ENCODE results near the gene CENPL. TPM values are rescaled to one million over a fixed set of nuclear protein-coding genes. Genes with fewer than 3 reads are reported as not detected.
"Not testable (repeated sequence)": the region's sequence is repeated elsewhere in the genome, so short reads cannot be mapped to it uniquely, and the experiment has no call there.

The CENPL gene
- total and polyA plus RNA-seq, 9 donors: 7.5 to 12.5 (median 10.3) TPM

- H3K27ac ChIP-seq (ENCODE audit: low read length); H3K36me3 ChIP-seq (ENCODE audit: control insufficient read depth, insufficient read depth, low read length); DNase-seq; H3K4me1 ChIP-seq (ENCODE audit: control insufficient read depth, insufficient read depth, low read length); H3K9me3 ChIP-seq (replicated peaks; ENCODE audit: control insufficient read depth, low read depth, low read length); H3K27me3 ChIP-seq (ENCODE audit: control insufficient read depth, insufficient read depth, low read length); H3K4me3 ChIP-seq (ENCODE audit: low read length): not testable (repeated sequence)
- 100% methylated on average over 2 of the region's 6 CpGs for WGBS (ENCODE audit: insufficient coverage)
These were observed 60.4 kb downstream of the CENPL start for GRCh38 chr1:173764331-173764730.

GRCh38 chr1:173758980-173759379 is 65.7 kb downstream of the CENPL start:
- Histone ChIP-seq H3K9me3 (replicated peaks; ENCODE audit: control insufficient read depth, low read depth, low read length) (peaks cover 8% of the 10 kb centered on the region), H3K36me3 (ENCODE audit: control insufficient read depth, insufficient read depth, low read length) (peaks cover 37% of the 10 kb centered on the region), H3K27me3 (ENCODE audit: control insufficient read depth, insufficient read depth, low read length) (no peaks in the 10 kb centered on the region), H3K4me3 (ENCODE audit: low read length) (no peak overlapping the region), H3K4me1 (ENCODE audit: control insufficient read depth, insufficient read depth, low read length) (no peaks in the 10 kb centered on the region), H3K27ac (ENCODE audit: low read length) (no peak overlapping the region)
- no peak for DNase-seq
- WGBS (ENCODE audit: insufficient coverage): no CpG with 5 or more reads among the region's 5 CpGs

GRCh38 chr1:173758110-173758509 is 66.6 kb downstream of the CENPL start:
- peaks cover 40% of the 10 kb centered on the region for H3K36me3 ChIP-seq (ENCODE audit: control insufficient read depth, insufficient read depth, low read length)
- H3K9me3 ChIP-seq (replicated peaks; ENCODE audit: control insufficient read depth, low read depth, low read length): peaks cover 8% of the 10 kb centered on the region
- no peak overlapping the region for H3K27ac ChIP-seq (ENCODE audit: low read length)
- WGBS (ENCODE audit: insufficient coverage): 95% methylated on average over 3 of the region's 7 CpGs
- DNase-seq: no peak
- no peak overlapping the region for H3K4me3 ChIP-seq (ENCODE audit: low read length)
- H3K4me1 ChIP-seq (ENCODE audit: control insufficient read depth, insufficient read depth, low read length): no peaks in the 10 kb centered on the region
- H3K27me3 ChIP-seq (ENCODE audit: control insufficient read depth, insufficient read depth, low read length): no peaks in the 10 kb centered on the region

- no peak for DNase-seq
- H3K27ac ChIP-seq (ENCODE audit: low read length): no peak overlapping the region
- no peaks in the 10 kb centered on the region for H3K27me3 ChIP-seq (ENCODE audit: control insufficient read depth, insufficient read depth, low read length)
- no CpG with 5 or more reads among the region's 4 CpGs for WGBS (ENCODE audit: insufficient coverage)
- peaks cover 8% of the 10 kb centered on the region for H3K9me3 ChIP-seq (replicated peaks; ENCODE audit: control insufficient read depth, low read depth, low read length)
- peaks cover 44% of the 10 kb centered on the region for H3K36me3 ChIP-seq (ENCODE audit: control insufficient read depth, insufficient read depth, low read length)
- no peak overlapping the region for H3K4me3 ChIP-seq (ENCODE audit: low read length)
- H3K4me1 ChIP-seq (ENCODE audit: control insufficient read depth, insufficient read depth, low read length): no peaks in the 10 kb centered on the region
These were observed 67.0 kb downstream of the CENPL start for GRCh38 chr1:173757666-173758065.

GRCh38 chr1:173753830-173754229 is 70.9 kb downstream of the CENPL start:
- no peak for DNase-seq
- H3K27ac ChIP-seq (ENCODE audit: low read length): no peak overlapping the region
- H3K9me3 ChIP-seq (replicated peaks; ENCODE audit: control insufficient read depth, low read depth, low read length): no peaks in the 10 kb centered on the region
- H3K27me3 ChIP-seq (ENCODE audit: control insufficient read depth, insufficient read depth, low read length): no peaks in the 10 kb centered on the region
- H3K36me3 ChIP-seq (ENCODE audit: control insufficient read depth, insufficient read depth, low read length): peaks cover 42% of the 10 kb centered on the region
- no peaks in the 10 kb centered on the region for H3K4me1 ChIP-seq (ENCODE audit: control insufficient read depth, insufficient read depth, low read length)
- no peak overlapping the region for H3K4me3 ChIP-seq (ENCODE audit: low read length)

Other genes with a start within 250 kb of the CENPL start
- not detected for gene SLC9C2, start 221.8 kb downstream of the CENPL start, total RNA-seq
- gene SLC9C2, start 221.8 kb downstream of the CENPL start, polyA plus RNA-seq (ENCODE audit: insufficient read depth in 1 of 8, insufficient read length in 8 of 8, low replicate concordance in 1 of 8): under 1 TPM in 2 of 8 donors, not detected in 6; 0.36 to 0.44 TPM
- gene TEX50, start 189.5 kb downstream of the CENPL start, total RNA-seq: not detected
- gene TEX50, start 189.5 kb downstream of the CENPL start, polyA plus RNA-seq (ENCODE audit: insufficient read depth in 1 of 8, insufficient read length in 8 of 8, low replicate concordance in 1 of 8): not detected
- 0.53 TPM for gene ANKRD45, start 155.0 kb downstream of the CENPL start, total RNA-seq
- under 1 TPM; 0.21 to 0.69 (median 0.47) TPM for gene ANKRD45, start 155.0 kb downstream of the CENPL start, polyA plus RNA-seq (ENCODE audit: insufficient read depth in 1 of 8, insufficient read length in 8 of 8, low replicate concordance in 1 of 8)
- 21.2 TPM for gene KLHL20, start 109.9 kb downstream of the CENPL start, total RNA-seq
- gene KLHL20, start 109.9 kb downstream of the CENPL start, polyA plus RNA-seq (ENCODE audit: insufficient read depth in 1 of 8, insufficient read length in 8 of 8, low replicate concordance in 1 of 8): 10 to 100 TPM; 15.4 to 27.8 (median 24.2) TPM
- gene DARS2, start 210 bp downstream of the CENPL start, total RNA-seq: 10.2 TPM
- gene DARS2, start 210 bp downstream of the CENPL start, polyA plus RNA-seq (ENCODE audit: insufficient read depth in 1 of 8, insufficient read length in 8 of 8, low replicate concordance in 1 of 8): 10 to 100 TPM; 10.3 to 16.7 (median 13.4) TPM
- gene GAS5, start 43.1 kb upstream of the CENPL start, total RNA-seq: 916 TPM
- 100 to 1,000 TPM; 580 to 917 (median 685) TPM for gene GAS5, start 43.1 kb upstream of the CENPL start, polyA plus RNA-seq (ENCODE audit: insufficient read depth in 1 of 8, insufficient read length in 8 of 8, low replicate concordance in 1 of 8)
- 10.9 TPM for gene ZBTB37, start 43.5 kb upstream of the CENPL start, total RNA-seq
- gene ZBTB37, start 43.5 kb upstream of the CENPL start, polyA plus RNA-seq (ENCODE audit: insufficient read depth in 1 of 8, insufficient read length in 8 of 8, low replicate concordance in 1 of 8): 1 to 10 TPM; 2.6 to 6.0 (median 4.4) TPM
- gene SERPINC1, start 92.4 kb upstream of the CENPL start, total RNA-seq: 0.13 TPM
- 1 to 10 TPM in 2 of 8 donors, under 1 TPM in 6; 0.06 to 2.7 (median 0.30) TPM for gene SERPINC1, start 92.4 kb upstream of the CENPL start, polyA plus RNA-seq (ENCODE audit: insufficient read depth in 1 of 8, insufficient read length in 8 of 8, low replicate concordance in 1 of 8)
- gene RC3H1, start 197.5 kb upstream of the CENPL start, total RNA-seq: 21.6 TPM
- gene RC3H1, start 197.5 kb upstream of the CENPL start, polyA plus RNA-seq (ENCODE audit: insufficient read depth in 1 of 8, insufficient read length in 8 of 8, low replicate concordance in 1 of 8): 10 to 100 TPM in 2 of 8 donors, 1 to 10 TPM in 6; 5.2 to 11.9 (median 9.5) TPM